WI38 (cell line): ENCODE measurements around the gene CACNA1H.

Experiments used
- H3K4me3 ChIP-seq: 2 replicates; pipeline ENCODE4 v1.5.1; 2011; ENCODE audit warnings: low read depth, mild to moderate bottlenecking, control low read depth, low read length
- TF ChIP-seq, protein P1 (sequence below): IDR thresholded peaks from 2 replicates; pipeline ENCODE4 v1.5.1; 2012; ENCODE audit warnings: low read depth, mild to moderate bottlenecking, control low read depth, low read length

Gene CACNA1H

DNA sequence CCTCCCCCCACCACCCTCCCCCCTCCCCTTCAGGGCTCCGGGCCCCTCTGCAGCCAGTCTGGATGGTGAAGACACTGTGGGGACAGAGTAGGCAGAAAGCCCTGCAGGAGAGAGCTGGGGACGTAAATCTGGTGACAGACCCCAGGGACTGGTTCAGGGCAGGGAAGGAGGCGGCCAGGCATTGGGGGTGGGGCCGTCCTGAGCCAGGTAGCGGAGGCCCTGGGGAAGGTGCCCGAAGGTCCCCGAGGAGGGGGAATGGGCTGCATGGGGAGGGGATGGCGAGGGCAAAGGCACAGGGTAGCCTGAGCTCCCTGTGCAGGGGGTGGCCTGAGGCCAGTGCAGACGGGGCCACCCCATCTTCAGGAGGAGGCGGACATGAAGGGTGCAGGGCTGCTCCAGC is 26.3 kb upstream of the CACNA1H start:
- H3K4me3 ChIP-seq, result no peak overlapping the region
- TF ChIP-seq, protein P1, sequence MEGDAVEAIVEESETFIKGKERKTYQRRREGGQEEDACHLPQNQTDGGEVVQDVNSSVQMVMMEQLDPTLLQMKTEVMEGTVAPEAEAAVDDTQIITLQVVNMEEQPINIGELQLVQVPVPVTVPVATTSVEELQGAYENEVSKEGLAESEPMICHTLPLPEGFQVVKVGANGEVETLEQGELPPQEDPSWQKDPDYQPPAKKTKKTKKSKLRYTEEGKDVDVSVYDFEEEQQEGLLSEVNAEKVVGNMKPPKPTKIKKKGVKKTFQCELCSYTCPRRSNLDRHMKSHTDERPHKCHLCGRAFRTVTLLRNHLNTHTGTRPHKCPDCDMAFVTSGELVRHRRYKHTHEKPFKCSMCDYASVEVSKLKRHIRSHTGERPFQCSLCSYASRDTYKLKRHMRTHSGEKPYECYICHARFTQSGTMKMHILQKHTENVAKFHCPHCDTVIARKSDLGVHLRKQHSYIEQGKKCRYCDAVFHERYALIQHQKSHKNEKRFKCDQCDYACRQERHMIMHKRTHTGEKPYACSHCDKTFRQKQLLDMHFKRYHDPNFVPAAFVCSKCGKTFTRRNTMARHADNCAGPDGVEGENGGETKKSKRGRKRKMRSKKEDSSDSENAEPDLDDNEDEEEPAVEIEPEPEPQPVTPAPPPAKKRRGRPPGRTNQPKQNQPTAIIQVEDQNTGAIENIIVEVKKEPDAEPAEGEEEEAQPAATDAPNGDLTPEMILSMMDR, result no peak

DNA sequence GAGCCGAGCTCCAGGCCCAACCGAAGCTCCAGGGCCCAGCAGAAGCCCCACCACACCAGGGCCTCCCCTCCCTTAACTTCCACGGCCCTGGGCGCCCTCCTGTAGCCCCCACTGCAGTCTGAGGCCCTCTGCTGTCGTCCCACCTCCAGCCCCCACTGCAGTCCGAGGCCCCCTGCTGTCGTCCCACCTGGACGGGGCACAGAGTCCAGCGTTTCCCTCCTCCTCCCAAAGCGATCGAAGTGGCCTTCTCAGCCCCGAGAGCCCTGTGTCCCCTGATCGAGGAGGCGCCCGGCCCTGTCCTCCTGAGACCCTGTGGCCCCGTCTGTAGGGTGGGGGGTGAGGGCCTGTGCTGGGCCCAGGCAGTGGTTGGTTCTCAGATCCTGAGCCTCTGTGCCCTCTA is 25.8 kb upstream of the CACNA1H start:
- H3K4me3 ChIP-seq, result no peak overlapping the region
- TF ChIP-seq, protein P1, result no peak

DNA sequence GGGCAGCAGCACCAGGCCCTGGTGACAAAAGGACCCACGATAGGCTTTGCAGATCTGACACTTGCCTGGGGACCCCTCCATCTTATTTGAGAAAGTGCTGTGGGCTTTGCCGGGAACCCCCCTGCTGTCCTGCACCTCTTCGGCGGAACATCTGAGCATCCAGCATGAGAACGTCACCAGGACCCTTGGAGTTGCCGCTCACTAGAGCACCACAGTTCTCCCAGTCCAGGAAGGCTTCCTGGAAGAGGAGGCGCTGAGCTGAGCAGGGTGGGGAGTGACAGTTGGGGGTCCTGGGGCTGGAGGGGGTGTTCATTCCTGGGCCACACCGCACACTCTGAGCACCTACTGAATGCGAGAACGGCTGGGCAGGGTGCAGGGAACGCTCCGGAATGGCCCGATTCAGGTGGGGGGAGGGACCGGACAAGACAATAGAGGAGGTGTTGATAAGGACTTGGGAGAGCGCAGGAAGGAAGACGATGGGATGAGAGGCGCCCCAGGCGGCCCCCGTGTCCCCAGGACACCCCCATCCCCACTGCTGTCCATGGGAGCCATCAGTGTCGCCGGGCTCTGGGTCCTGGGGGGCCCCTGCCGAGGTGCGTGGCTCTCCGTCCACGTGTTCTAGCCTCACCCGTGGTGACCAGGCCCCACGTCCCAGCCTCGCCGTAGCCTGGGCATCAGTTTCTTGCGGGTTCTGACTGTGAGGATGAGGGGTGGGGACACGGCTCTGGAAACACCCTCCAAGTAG is 24.8 kb upstream of the CACNA1H start:
- H3K4me3 ChIP-seq, result no peak overlapping the region
- TF ChIP-seq, protein P1, result no peak

DNA sequence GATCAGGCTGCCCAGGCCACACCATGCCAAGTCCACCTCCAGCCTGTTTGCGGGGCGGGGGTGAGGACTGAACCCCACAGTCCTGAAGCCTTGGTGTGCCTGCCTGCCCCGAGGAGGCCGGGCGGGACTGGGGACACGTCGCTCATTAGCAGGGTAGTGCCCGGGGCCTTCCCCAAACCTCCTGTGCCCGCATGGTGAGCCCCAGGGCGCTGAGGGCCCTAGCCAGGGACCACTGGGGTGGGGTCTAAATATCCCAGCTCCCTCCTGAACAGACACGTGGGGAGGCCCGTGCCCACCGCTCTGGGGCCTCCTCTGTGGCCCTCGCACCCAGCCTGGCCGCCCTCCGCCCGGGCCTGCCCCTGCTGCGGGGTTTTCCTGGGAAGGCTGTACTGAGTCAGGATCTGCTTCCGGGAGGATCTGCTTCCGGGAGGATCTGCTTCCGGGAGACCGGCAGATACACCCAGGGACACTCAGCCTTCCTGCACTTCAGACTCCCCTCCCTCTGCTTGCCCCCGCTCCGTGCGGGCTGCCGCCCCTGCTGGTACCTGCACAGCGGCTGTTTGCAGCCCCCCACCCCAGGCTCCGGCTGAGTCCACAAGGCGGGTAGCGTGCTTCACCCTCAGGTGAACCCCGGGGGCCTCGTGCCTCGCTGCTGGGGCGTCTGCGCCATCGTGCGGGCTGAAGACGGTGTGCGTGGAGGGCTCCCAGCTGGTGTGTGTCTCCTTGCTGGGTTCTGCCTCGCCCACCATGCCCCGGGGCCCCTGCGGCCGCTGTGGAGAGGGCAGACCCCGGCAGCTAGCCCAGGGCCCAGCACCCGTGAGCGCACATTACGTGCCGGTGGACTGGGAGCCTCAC is 23.6 kb upstream of the CACNA1H start:
- TF ChIP-seq, protein P1, result no peak

DNA sequence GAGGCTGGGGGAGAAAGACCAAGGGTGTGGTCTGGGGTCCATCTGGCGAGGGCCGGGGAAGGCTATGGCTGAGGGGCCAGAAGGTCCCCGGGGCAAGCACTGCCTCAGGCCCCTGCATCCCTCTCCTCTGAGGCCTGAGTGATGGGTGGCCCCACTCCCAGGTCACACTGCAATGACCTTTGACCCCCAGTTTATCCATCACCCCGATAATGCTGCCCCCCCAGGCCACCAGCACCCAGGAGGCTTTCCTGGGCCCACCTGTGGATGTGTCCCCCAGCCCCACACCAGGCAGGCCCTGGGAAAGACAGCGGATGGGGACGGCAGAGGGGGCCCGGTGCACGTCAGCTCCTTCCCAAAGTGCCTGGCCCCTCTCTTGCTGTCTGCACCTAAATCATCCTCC is 22.5 kb upstream of the CACNA1H start:
- no peak overlapping the region for H3K4me3 ChIP-seq
- TF ChIP-seq, protein P1, result no peak

More for the DNA sequence above, 23.6 kb upstream of the CACNA1H start:
- no peak overlapping the region for H3K4me3 ChIP-seq

DNA sequence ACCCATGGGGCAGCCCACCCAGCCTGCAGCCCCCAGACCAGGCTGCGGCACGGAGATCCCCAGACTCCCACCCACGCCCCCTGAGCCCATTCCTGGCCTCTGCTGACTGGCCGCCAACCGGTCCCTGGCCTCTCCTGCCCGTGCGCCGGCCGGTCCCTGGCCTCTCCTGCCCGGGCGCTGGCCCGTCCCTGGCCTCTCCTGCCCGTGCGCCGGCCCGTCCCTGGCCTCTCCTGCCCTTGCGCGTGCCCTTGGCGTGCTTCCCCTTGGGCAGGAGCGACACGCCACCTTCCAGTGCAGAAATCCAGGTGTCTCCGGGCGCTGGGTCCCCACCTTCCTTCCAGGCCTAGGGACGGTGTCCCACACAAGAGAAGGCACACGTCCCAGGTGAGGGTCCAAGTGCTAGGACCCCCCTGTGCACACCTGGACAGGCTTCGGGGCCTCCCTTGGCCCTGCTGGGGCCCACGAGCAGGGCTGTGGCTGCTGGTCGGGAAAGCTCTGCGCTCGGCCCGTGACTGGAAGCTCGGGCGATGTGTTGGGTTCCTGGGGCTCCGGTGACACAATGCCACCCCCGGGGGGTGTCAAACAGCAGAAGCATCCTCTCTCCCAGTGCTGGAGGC is 21.4 kb upstream of the CACNA1H start:
- H3K4me3 ChIP-seq, result no peak overlapping the region
- TF ChIP-seq, protein P1, result no peak
